Measurements from ENCODE around the gene SLC6A13.
"Not testable (repeated sequence)": the region's sequence is repeated elsewhere in the genome, so short reads cannot be mapped to it uniquely, and the experiment has no call there.

SLC6A13 gene

GRCh38 chr12:262817-263216 lies at the start of gene SLC6A13:
Gene SLC6A13 (minus strand): TSS chr12:262836. CDS start chr12:260052, 2,784 bp downstream.
- DNase-seq: no peak

GRCh38 chr12:308511-308910 lies 45.9 kb upstream of the SLC6A13 start:
- DNase-seq: no peak

- DNase-seq: no peak
Observed at GRCh38 chr12:307406-307805, 44.8 kb upstream of the SLC6A13 start.

- no peak for DNase-seq
Observed at GRCh38 chr12:304805-305204, 42.2 kb upstream of the SLC6A13 start.

GRCh38 chr12:302766-303165 lies 40.1 kb upstream of the SLC6A13 start:
- DNase-seq: not testable (repeated sequence)

GRCh38 chr12:300166-300565 lies 37.5 kb upstream of the SLC6A13 start:
- DNase-seq: not testable (repeated sequence)

GRCh38 chr12:299511-299910 lies 36.9 kb upstream of the SLC6A13 start:
- not testable (repeated sequence) for DNase-seq

- not testable (repeated sequence) for DNase-seq
Observed at GRCh38 chr12:298059-298458, 35.4 kb upstream of the SLC6A13 start.

GRCh38 chr12:295132-295531 lies 32.5 kb upstream of the SLC6A13 start:
- DNase-seq: no peak

GRCh38 chr12:293199-293598 lies 30.6 kb upstream of the SLC6A13 start:
- no peak for DNase-seq

GRCh38 chr12:292186-292585 lies 29.6 kb upstream of the SLC6A13 start:
- no peak for DNase-seq

GRCh38 chr12:291153-291723 lies 28.6 kb upstream of the SLC6A13 start:
- no peak for DNase-seq

- DNase-seq: no peak
Observed at GRCh38 chr12:288687-289086, 26.1 kb upstream of the SLC6A13 start.

- DNase-seq: no peak
Observed at GRCh38 chr12:286531-287300, 24.1 kb upstream of the SLC6A13 start.

- DNase-seq: no peak
Observed at GRCh38 chr12:278046-278445, 15.4 kb upstream of the SLC6A13 start.

- no peak for DNase-seq
Observed at GRCh38 chr12:275812-276211, 13.2 kb upstream of the SLC6A13 start.

GRCh38 chr12:273382-273781 lies 10.7 kb upstream of the SLC6A13 start:
- DNase-seq: no peak

- no peak for DNase-seq
Observed at GRCh38 chr12:272942-273341, 10.3 kb upstream of the SLC6A13 start.

GRCh38 chr12:271161-271560 lies 8.5 kb upstream of the SLC6A13 start:
- no peak for DNase-seq

- no peak for DNase-seq
Observed at GRCh38 chr12:269191-269590, 6.6 kb upstream of the SLC6A13 start.

- DNase-seq: no peak
Observed at GRCh38 chr12:268483-268840, 5.8 kb upstream of the SLC6A13 start.

GRCh38 chr12:267581-268482 lies 5.2 kb upstream of the SLC6A13 start:
- no peak for DNase-seq

GRCh38 chr12:265096-265495 lies 2.5 kb upstream of the SLC6A13 start:
- DNase-seq: no peak

- DNase-seq: no peak
Observed at GRCh38 chr12:264269-264668, 1.6 kb upstream of the SLC6A13 start.
